ENCODE measurements around the gene SPSB1.

The SPSB1 gene

DNA sequence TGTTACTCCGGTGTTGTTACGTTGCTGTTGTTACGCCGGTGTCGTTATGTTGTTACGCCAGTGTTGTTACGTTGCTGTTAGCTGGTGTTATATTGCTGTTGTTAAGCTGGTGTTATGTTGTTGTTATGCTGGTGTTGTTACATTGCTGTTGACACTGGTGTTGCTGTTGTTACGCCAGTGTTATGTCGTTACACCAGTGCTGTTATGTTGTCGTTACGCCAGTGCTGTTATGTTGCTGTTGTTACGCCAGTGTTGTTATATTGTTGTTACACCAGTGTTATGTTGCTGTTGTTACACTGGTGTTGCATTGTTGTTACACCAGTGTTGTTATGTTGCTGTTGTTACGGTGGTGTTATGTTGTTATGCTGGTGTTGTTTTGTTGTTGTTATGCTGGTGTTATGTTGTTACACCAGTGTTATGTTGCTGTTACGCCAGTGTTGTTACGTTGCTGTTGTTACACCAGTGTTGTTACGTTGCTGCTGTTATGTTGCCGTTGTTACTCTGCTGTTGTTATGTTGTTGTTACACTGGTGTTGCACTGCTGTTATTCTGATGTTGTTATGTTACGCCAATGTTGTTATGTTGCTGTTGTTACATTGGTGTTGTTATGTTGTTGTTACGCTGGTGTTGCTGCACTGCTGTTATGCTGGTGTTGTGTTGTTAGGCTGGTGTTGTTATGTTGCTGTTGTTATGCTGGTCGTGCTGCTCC lies 32.5 kb upstream of the SPSB1 start:
- no peak for DNase-seq (ENCODE audit: low read depth)

DNA sequence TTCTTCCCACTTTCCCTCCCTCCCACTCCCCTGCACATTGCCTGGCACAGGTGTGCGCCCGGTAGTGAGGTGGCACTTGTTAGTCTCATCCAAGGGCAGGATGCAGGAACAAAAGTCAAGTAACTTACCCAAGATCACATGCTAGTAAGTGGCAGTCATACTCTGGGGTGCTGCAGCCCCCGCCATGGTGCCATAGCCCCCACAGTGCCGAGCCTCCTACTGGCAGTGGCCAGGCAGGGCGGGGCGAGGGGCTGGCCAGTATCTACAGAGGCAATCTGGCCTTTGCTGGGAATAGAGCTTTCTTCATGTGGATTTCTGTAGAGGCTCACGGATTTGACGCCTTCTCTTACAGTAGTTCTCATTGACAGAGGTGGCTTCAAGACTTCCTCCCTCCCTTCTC lies 31.2 kb upstream of the SPSB1 start:
- DNase-seq (ENCODE audit: low read depth), result no peak

DNA sequence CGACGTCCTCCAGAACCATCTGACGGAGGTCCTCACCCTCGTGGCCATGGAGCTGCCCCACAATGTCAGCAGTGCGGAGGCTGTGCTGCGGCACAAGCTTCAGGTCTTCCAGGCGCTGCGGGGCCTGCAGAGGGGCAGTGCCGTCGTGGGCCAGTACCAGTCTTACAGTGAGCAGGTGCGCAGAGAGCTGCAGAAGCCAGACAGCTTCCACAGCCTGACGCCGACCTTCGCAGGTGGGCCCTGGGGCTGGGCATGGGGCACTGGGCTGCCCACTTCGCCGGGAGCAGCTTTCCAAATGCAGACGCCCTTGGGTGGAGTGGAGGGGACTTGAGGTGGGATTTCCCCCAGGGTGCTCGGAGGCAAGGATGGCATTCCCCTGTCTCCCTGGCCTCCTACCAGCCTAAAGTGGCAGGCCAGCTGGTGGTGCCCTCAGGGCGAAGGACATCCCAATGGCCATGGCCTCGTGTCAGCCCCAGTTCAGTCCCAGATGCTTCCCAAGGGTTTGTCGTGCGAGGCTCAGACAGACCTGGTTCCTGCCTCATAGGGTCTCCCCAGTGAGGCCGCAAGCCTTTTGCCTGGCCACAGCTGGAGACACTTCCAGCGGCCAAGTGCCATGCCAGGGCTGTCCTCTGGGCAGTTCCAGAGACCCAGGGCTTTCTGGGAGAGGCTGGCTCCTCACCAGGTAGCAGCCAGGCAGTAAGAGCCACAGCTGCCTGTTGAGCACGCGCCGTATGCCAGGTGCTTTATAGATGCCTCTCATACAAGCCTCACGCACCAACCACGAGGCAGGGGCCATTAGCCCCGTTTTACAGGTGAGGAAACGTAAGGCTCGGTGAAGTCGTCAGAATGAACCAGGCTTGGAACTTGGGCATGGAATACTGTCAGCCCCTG lies 30.4 kb upstream of the SPSB1 start:
- no peak for DNase-seq (ENCODE audit: low read depth)

DNA sequence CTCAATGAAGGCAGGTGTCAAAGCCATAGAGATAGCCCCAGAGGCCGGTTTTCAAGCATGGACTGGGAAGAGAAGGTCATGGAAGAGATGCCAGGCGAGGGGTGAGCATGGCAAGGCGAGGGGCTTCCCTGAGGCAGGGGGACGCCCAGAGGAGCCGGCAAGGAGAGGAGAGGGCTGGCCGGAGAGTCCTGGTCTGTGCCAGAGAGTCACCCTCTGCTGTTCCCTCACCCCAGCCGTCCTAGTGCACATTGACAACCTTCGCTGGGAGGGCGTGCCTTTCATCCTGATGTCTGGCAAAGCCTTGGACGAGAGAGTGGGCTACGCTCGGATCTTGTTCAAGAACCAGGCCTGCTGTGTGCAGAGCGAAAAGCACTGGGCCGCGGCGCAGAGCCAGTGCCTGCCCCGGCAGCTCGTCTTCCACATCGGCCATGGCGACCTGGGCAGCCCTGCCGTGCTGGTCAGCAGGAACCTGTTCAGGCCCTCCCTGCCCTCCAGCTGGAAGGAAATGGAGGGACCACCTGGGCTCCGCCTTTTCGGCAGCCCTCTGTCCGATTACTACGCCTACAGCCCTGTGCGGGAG lies 29.3 kb upstream of the SPSB1 start:
- no peak for DNase-seq (ENCODE audit: low read depth)

DNA sequence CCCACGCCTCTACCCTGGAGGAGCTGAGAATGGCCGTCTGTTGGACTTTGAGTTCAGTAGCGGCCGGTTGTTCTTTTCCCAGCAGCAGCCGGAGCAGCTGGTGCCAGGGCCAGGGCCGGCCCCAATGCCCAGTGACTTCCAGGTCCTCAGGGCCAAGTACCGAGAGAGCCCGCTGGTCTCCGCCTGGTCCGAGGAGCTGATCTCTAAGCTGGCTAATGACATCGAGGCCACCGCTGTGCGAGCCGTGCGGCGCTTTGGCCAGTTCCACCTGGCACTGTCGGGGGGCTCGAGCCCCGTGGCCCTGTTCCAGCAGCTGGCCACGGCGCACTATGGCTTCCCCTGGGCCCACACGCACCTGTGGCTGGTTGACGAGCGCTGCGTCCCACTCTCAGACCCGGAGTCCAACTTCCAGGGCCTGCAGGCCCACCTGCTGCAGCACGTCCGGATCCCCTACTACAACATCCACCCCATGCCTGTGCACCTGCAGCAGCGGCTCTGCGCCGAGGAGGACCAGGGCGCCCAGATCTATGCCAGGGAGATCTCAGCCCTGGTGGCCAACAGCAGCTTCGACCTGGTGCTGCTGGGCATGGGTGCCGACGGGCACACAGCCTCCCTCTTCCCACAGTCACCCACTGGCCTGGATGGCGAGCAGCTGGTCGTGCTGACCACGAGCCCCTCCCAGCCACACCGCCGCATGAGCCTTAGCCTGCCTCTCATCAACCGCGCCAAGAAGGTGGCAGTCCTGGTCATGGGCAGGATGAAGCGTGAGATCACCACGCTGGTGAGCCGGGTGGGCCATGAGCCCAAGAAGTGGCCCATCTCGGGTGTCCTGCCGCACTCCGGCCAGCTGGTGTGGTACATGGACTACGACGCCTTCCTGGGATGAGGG lies 28.5 kb upstream of the SPSB1 start:
- DNase-seq (ENCODE audit: low read depth), result no peak

DNA sequence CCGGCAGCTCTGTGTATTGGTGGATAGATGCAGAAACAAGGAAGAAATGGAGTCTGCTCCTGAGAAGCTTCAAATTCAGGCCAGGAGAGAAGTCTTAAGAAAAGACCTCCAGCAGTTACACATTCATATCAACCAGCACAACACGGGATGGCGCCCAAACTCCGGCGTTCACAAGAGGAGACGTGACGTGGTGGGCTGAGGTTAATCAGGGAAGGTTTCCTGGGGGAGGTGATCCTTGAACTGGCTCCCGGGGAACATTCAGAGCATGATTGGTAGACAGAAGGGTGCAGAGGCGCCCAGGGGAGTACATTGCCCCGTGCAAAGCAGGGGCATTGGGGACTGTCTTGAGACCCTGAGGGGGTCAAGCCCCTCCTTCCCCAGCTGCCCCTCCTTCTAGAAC lies 27.7 kb upstream of the SPSB1 start:
- DNase-seq (ENCODE audit: low read depth), result no peak

DNA sequence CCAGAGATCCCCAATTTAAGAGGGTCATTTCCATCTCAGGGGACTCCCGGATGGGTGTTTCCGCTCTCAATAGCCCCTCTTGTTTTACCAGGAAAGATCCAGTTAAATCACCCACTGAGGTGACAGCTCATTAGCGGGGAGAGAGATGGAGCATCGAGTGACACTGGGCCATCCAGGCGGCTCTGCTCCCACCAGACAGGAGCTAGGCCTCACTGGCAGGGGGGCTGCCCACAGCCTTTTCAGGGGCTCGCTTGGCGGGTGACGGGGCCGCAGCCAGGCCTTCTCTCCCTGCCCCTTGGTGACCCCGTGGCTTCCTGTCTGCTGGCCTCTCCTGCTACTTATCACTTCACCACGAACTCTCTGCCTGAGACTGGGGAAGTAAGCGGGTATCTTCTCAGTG lies 26.7 kb upstream of the SPSB1 start:
- DNase-seq (ENCODE audit: low read depth), result no peak

DNA sequence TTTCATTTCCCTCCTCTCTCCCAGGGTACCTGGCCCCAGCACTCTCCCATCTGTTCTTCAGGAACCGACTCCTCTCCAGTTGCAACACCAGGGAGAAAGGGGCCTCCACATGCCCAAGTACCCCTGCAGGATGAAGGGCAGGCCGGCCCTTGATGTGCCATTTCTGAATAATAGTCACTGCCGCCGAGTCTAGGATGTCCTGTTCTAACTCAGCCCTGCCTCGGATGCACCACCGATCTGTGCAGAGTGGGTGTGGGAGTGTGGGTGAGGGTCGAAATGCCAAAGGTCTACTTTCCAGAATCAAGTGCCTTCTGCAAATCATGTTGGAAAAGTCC lies 25.4 kb upstream of the SPSB1 start:
- DNase-seq (ENCODE audit: low read depth), result no peak

DNA sequence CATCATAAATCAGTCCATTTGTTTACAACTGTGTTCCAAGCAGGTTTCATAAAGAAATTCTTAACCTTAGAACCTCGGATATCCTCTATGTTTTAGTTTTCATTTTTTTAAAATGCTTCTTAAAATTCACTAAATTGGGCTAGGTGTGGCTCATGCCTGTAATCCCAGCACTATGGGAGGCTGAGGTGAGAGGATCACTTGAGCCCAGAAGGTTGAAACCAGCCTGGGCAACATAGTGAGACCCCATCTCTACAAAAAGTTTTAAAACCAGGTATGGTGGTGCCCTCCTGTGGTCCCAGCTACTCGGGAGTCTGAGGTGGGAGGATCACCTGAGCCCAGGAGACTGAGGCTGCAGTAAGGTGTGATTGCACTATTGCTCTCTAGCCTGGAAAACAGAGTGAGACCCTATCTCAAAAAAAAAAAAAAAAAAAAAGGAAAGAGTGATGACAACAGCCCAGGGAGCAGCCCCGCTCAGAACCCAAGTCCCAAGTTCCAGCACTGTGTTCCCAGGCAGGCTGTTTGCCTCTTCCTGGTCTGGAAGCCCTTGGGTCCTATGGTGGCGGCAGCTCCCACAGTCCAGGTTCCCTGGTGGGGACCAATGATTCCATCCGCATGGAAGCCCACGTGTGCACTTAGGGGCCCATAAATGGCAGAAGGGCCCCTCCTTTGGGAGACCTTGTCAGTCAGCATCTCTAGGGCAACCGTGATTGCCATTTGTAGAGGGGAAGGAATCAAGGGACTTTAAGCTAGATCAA lies 24.7 kb upstream of the SPSB1 start:
- no peak for DNase-seq (ENCODE audit: low read depth)

DNA sequence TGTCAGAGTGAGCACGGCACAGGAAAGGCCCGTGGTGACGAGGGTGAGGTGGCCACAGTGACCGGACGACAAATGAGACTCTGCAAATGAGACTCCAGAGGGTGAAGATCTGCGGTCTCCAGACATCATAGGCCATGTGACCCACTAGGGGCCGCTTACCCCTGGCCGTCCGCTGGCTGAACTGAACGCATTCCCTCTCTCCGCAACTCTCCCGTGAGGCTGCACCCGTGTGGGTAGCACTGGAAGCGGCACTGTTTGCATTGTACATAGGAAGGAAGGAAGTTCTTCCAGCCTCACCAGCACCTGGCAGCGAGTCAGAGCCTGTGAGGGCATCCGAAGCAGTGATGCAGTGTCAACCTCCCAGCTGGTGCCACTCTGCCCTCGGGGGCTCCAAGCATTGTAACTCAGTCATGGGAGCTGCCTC lies 23.6 kb upstream of the SPSB1 start:
- DNase-seq (ENCODE audit: low read depth), result no peak

DNA sequence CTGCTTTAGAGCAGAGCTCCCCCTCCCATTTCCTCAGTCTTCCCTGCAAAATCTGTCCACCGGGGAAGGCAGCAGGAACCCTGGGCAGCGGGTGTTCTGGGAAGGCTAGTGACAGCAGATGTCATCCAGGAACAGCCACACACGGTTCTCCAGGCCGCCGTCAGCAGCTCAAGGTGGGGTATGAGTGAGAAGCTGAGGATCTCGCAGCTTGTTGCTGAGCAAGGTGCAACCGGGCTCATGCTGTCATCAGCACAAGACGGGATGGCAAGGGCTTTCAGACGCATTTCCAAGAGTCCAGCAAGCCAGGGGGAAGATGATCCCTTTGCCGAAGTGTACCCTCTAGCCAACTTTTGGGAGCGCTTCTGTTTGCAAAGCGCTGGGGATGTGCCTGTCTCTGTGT lies 23.0 kb upstream of the SPSB1 start:
- DNase-seq (ENCODE audit: low read depth), result no peak

DNA sequence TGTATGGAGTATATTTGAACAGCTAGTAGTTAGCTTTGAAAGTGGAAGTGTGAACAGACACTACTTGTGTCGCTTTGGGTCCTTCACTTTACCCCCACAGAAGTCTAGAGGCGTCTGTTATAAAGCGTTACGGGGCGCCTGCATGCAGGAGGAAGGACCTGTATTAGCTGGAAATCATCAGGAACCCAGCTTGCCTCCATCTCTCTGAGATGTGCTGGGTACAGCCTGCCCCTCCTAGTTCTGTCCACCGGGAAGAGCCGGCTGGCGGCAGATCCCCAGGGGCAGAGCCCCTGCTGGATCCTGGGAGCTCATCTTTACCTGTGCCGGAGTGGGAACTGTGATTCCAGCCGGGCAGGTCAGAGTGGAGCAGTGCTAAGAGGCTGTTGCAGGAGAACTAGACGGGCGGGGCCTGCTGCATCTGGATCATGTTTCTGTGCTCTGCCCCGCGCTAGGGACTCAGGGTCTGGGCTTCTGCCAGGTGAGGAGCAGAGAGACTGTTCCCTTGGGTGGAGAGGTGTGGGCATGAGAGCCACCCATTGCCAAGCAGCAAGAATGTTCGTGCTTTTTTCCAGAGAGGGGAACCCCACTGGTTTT lies 22.3 kb upstream of the SPSB1 start:
- no peak for DNase-seq (ENCODE audit: low read depth)

DNA sequence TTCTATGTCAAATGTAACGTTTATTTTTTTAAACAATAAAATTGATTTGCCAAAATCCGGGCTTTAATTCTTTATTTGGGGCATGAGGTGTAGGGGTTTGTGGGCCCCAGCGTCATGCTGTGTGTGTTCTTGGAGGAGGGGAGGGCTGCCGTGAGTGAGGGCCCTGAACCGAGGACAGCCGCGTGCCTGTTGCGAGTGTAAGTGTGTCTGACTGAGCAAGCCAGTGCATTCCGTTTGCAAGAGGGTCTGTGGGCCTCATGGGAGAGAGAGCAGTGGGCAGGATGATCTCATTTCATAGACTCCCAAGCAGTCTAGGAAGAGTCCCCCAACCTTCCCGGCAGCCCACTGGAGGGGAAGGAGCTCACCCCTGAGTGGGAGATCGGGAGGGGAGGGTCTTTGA lies 21.4 kb upstream of the SPSB1 start:
- no peak for DNase-seq (ENCODE audit: low read depth)

DNA sequence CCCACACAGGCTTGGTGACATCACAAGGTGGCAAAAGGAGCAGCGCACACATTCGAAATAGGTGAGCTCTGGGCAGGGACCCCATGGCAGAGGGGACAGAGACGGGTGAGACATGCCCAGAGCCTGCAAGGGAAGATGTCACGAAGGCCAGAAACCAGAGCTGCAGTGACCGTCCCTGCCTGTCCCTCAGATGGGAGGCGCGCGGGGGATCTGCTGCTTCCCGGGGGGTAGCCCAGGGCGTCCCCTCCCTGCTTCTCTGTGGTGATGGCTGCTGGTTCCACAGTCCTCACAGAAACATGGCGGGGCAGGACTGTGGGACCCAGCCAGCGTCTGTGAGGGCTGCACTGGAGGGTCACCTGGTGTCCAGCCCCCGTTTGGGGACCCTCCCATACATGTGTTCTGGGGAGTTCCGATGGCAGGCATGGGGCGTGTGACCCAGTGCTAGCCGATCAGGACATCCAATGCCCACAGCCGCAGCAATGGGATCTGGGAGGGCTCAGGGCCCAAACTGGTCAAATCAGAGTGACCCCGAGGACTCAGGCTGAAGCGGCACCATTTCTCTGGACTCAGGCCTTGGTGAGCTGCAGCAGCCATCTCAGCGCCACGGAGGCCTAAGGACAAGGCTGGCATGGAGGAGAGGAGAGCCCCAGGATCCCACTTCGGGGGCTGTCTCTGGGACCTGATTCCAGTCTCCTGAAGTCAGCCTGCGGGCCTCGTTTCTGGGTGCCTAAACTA lies 20.7 kb upstream of the SPSB1 start:
- DNase-seq (ENCODE audit: low read depth), result no peak

DNA sequence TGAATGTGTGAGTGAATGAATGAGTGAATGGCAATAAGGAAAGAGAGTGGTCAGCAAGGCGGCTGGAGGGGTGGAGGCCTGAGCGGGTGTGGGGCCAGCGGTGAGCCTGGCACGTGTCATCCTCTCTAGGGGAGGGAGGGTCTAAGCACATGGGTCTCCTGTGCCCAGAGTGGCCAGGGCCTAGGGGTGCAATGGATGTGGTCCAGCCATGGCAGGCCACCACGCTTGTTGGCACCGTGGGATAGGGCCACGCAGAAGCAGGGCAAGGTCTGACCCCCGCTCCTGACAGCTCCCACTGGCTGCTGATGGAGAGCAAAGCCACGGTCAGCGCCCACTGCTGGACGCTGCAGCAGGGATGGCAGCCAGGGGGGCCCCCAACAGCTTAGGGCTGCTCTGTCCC lies 19.5 kb upstream of the SPSB1 start:
- no peak for DNase-seq (ENCODE audit: low read depth)

DNA sequence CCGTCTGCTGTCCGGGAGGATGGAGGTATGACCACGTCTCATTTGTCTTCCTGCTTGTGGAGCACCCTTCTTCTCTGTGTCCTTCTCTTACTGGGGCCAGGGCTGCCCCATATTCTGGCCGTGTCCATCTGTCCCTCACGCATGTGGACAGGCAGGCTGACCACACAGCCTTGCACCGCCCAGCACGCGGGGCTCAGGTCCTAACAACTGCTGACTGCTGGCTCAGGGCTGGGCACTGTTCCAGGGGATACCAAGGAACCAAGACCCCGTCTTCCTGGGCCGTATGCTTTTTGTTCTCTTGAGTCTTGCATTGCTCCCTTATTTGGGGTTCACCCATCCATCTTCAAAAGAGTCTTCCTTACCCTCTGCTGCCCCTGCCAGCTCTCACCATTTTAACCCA lies 17.5 kb upstream of the SPSB1 start:
- DNase-seq (ENCODE audit: low read depth), result no peak

DNA sequence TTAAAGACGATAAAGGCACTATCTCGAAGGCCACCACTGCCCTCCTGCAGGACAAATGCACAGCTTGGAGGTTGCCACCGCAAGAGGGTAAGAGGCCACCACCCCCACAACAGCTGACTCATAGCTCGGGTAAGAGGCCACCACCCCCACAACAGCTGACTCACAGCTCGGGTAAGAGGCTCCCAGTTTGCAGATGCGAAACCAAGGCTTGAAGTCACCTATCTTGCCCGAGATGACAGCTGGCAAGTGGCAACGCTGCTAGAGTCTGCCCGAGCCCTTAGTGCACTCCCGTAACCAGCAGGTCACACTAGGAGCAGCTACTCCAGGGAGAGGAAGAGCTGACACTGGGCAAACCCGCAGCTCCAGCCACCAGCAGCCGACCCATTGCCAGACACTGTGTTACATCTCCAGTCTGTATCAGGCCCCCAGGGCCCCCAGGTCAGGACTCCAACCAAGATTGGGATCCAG lies 17.1 kb upstream of the SPSB1 start:
- DNase-seq (ENCODE audit: low read depth), result peak; percentile 38

DNA sequence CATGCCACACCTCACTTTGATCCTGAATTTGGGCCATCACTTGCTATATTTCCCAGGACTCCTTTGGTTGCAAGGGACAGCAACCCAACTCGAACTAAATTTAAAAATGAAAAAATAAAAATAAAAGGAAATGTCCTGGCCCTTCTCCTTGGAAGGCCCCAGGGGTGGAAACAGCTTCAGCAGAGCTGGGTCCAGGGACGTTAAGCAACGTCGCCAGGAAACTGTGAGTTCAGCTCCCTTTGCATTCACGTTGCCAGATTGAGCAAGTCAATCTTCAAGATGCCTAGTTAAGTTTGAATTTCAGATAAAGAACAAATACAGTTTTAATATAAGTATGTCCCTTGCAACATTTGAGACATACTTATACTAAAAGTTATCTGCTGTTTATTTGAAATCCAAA lies 14.6 kb upstream of the SPSB1 start:
- DNase-seq (ENCODE audit: low read depth), result no peak

DNA sequence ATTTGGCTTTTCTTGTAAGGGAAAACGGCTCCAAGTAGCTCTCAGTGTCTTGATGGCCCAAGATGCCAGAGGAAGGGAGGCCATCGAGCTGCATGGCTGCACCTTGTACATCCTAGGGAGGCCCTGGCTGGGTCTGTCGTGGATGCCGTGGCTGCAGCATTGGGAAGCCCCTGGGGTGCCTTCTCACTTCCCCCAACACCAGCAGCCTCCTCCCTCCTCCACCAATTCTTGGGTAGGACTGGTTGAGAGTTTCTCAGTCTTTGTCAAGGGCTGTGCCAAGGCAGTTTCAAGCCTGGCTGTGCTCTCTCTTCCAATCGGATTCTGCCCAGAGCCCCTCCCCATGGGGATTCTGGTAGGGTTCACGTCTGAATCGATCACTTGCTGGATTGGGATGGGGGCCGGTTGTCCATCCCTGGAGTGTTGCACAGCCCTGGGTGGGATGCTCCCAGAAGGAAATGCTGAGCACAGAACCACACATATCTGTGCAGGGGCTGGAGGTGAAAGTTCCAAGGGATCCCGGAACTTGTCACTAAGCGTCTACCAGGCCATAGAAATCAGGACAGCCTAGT lies 14.0 kb upstream of the SPSB1 start:
- DNase-seq (ENCODE audit: low read depth), result no peak

Data from stimulated activated CD8-positive, alpha-beta memory T cell treated with anti-CD3 and anti-CD28 coated beads, Interleukin-15, amount 100 ng/mL, for 24 hours (primary cell).